Naive thymus-derived CD4-positive, alpha-beta T cell (primary cell): ENCODE measurements around the gene BRD3. TPM values are rescaled to one million over a fixed set of nuclear protein-coding genes. Genes with fewer than 3 reads are reported as not detected.
A peak's percentile ranks its signal among the peaks of the same experiment; 100 is the strongest.

Experiments
- ATAC-seq: fragments of 150-1000 bp; cut with Tn5 transposase; 2 replicates; pipeline ENCODE4 v1.10.0; 2021; ENCODE audit warnings: mild to moderate bottlenecking, moderate library complexity
- CTCF ChIA-PET: fragments of 350-600 bp; sonication (Branson Sonifier 250); formaldehyde crosslinking; loops from one replicate; lab custom pipeline; 2021; ENCODE audit warnings: antibody characterized with exemption; lab: Charles Lee
- POLR2A ChIA-PET: fragments of 350-600 bp; sonication (Branson Sonifier 250); formaldehyde crosslinking; loops from one replicate; lab custom pipeline; 2021; ENCODE audit warnings: antibody characterized with exemption, inconsistent platforms; lab: Charles Lee
- DNase-seq, 9 donors: peaks; one replicate each; pipeline versions ENCODE4 v3.0.0 to v3.0.0-alpha.2; 2020 to 2022; ENCODE audit warnings: mixed read lengths in 1 of 9
- H3K27ac ChIP-seq: one replicate; pipeline ENCODE4 v1.7.0; 2013; ENCODE audit warnings: mild to moderate bottlenecking, low read depth, low read length, moderate library complexity
- H3K27me3 ChIP-seq, 2 donors: one replicate each; pipeline ENCODE4 v1.7.0; 2013; ENCODE audit warnings: low read length in 2 of 2, mild to moderate bottlenecking in 2 of 2, moderate library complexity in 2 of 2; ENCODE audit not compliant: control insufficient read depth in 2 of 2, insufficient read depth in 2 of 2
- H3K36me3 ChIP-seq, 3 experiments: 1 replicate in 2 of 3; 2 replicates in 1 of 3; pipeline ENCODE4 v1.7.0; 2013; ENCODE audit warnings: low read length in 3 of 3, mild to moderate bottlenecking in 3 of 3, moderate library complexity in 1 of 3; ENCODE audit not compliant: insufficient read depth in 3 of 3, control insufficient read depth in 2 of 3
- H3K4me1 ChIP-seq, 2 donors: one replicate each; pipeline ENCODE4 v1.7.0; 2013; ENCODE audit warnings: low read length in 2 of 2, mild to moderate bottlenecking in 2 of 2, moderate library complexity in 1 of 2; ENCODE audit not compliant: control insufficient read depth in 2 of 2, insufficient read depth in 2 of 2
- H3K4me3 ChIP-seq: 2 replicates; pipeline ENCODE4 v1.7.0; 2013; ENCODE audit warnings: mild to moderate bottlenecking, low read length
- H3K9me3 ChIP-seq, 3 experiments: 1 replicate in 2 of 3; 2 replicates in 1 of 3; pipeline ENCODE4 v1.7.0; 2013; ENCODE audit warnings: low read length in 3 of 3; ENCODE audit not compliant: control insufficient read depth in 2 of 3
- H3K27ac Mint-ChIP-seq, 9 donors: one replicate each; pipeline ENCODE4 v1.8.0; 2020 to 2022; ENCODE audit warnings: mixed read lengths in 9 of 9, mild to moderate bottlenecking in 8 of 9, moderate library complexity in 5 of 9, inconsistent platforms in 2 of 9
- H3K27me3 Mint-ChIP-seq, 5 donors: one replicate each; pipeline ENCODE4 v1.8.0; 2021 to 2022; ENCODE audit warnings: mixed read lengths in 5 of 5, mild to moderate bottlenecking in 1 of 5
- H3K36me3 Mint-ChIP-seq, 5 donors: one replicate each; pipeline ENCODE4 v1.8.0; 2020 to 2022; ENCODE audit warnings: mixed read lengths in 5 of 5, mild to moderate bottlenecking in 3 of 5, inconsistent platforms in 1 of 5
- H3K4me1 Mint-ChIP-seq, 7 donors: one replicate each; pipeline ENCODE4 v1.8.0; 2020 to 2022; ENCODE audit warnings: mixed read lengths in 7 of 7, mild to moderate bottlenecking in 3 of 7, inconsistent platforms in 1 of 7
- H3K4me3 Mint-ChIP-seq, 10 donors: one replicate each; pipeline ENCODE4 v1.8.0; 2020 to 2022; ENCODE audit warnings: mild to moderate bottlenecking in 10 of 10, mixed read lengths in 10 of 10, moderate library complexity in 6 of 10, inconsistent platforms in 2 of 10
- H3K9me3 Mint-ChIP-seq, 11 donors: one replicate each; pipeline ENCODE4 v1.8.0; 2020 to 2022; ENCODE audit warnings: mixed read lengths in 11 of 11, mild to moderate bottlenecking in 4 of 11, inconsistent platforms in 1 of 11, moderate library complexity in 1 of 11
- intact Hi-C, 2 donors: fragments of 100-400 bp; cut with micrococcal nuclease; formaldehyde crosslinking; loops; one replicate each; pipeline ENCODE4 v1.15.1; 2023
- polyA plus RNA-seq, 2 donors: library from polyadenylated mRNA; unstranded; fragments of 300-500 nt; fragmentation: Illumina TruSeq; gene quantifications; one replicate each; pipeline ENCODE4 v1.2.3, GENCODE V29; 2021
- total RNA-seq, 6 experiments: library from RNA in 5 of 6; stranded (reverse) in 5 of 6; gene quantifications; 1 replicate in 5 of 6; 2 replicates in 1 of 6; pipeline ENCODE4 v1.2.3 and lab custom pipeline; 2021 to 2026

The BRD3 gene
- total and polyA plus RNA-seq, 7 experiments from 2014 or later, result 12.4 to 49.7 (median 36.4) TPM

- CTCF ChIA-PET, result no interaction called here
- Mint-ChIP-seq H3K27me3 (no peaks in the 10 kb centered on the region), H3K27ac (no peak overlapping the region), H3K9me3 (peaks cover 0 to 17% (median 5%) of the 10 kb centered on the region in 11 donors), H3K4me3 (no peak overlapping the region), H3K36me3 (peaks cover 21 to 56% (median 28%) of the 10 kb centered on the region in 5 donors), H3K4me1 (peaks cover 0 to 1% (median 0%) of the 10 kb centered on the region in 7 donors)
- POLR2A ChIA-PET, result no interaction called here
- H3K9me3 ChIP-seq, result no peaks in the 10 kb centered on the region
- H3K27me3 ChIP-seq, result no peaks in the 10 kb centered on the region
- intact Hi-C loops, result no loop called here
- no peak for ATAC-seq
- no peak for DNase-seq
- H3K4me3 ChIP-seq, result no peak overlapping the region
- H3K36me3 ChIP-seq, result peaks cover 0 to 74% (median 11%) of the 10 kb centered on the region in 3 experiments
- H3K4me1 ChIP-seq, result no peaks in the 10 kb centered on the region
- H3K27ac ChIP-seq, result no peak overlapping the region
These were observed 26.8 kb downstream of the BRD3 start for GRCh38 chr9:134040781-134041648.

DNA sequence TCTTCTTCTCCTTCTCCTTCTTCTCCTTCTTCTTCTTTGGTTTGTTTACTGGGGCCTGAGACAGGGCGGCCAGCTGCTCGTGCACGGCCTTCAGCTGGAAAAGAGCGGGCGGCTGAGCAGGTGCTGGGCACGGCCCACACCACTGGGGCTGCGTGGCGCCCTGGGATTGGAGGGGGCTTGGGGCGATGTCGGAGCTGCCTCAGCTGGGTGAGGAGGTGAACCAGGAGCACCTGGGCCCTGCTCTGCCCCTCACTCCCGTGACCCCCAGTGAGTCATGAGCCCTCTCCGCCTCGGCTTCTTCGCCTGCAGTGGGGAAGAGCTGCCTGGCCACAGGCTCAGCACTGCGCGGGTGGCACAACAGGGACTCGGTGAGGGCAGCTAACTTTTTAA lies 27.7 kb downstream of the BRD3 start:
- no peak overlapping the region for H3K27ac Mint-ChIP-seq
- ATAC-seq (no peak), DNase-seq (no peak)
- Histone ChIP-seq H3K4me1 (no peaks in the 10 kb centered on the region), H3K9me3 (no peaks in the 10 kb centered on the region), H3K36me3 (peaks cover 0 to 74% (median 11%) of the 10 kb centered on the region in 3 experiments), H3K27me3 (no peaks in the 10 kb centered on the region), H3K4me3 (no peak overlapping the region), H3K27ac (no peak overlapping the region)
- peaks cover 0 to 1% (median 0%) of the 10 kb centered on the region in 7 donors for H3K4me1 Mint-ChIP-seq
- CTCF ChIA-PET, result no interaction called here
- H3K36me3 Mint-ChIP-seq, result peaks cover 21 to 59% (median 30%) of the 10 kb centered on the region in 5 donors
- H3K4me3 Mint-ChIP-seq, result no peak overlapping the region
- intact Hi-C loops, result no loop called here
- POLR2A ChIA-PET, result no interaction called here
- peaks cover 0 to 17% (median 5%) of the 10 kb centered on the region in 11 donors for H3K9me3 Mint-ChIP-seq
- no peaks in the 10 kb centered on the region for H3K27me3 Mint-ChIP-seq

- Mint-ChIP-seq H3K27me3 (no peaks in the 10 kb centered on the region), H3K36me3 (peaks cover 21 to 56% (median 30%) of the 10 kb centered on the region in 5 donors), H3K27ac (peak overlapping the region in 5 of 9 donors; percentile 8 to 74 (median 38)), H3K4me3 (no peak overlapping the region), H3K4me1 (peaks cover 0 to 1% (median 0%) of the 10 kb centered on the region in 7 donors), H3K9me3 (peaks cover 0 to 17% (median 5%) of the 10 kb centered on the region in 11 donors)
- Histone ChIP-seq H3K4me3 (no peak overlapping the region), H3K36me3 (peaks cover 0 to 74% (median 11%) of the 10 kb centered on the region in 3 experiments), H3K27ac (no peak overlapping the region), H3K27me3 (no peaks in the 10 kb centered on the region), H3K9me3 (no peaks in the 10 kb centered on the region), H3K4me1 (no peaks in the 10 kb centered on the region)
- intact Hi-C loops, result no loop called here
- DNase-seq (no peak), ATAC-seq (no peak)
- CTCF ChIA-PET, result no interaction called here
- POLR2A ChIA-PET, result no interaction called here
These were observed 28.2 kb downstream of the BRD3 start for GRCh38 chr9:134039386-134040175.

DNA sequence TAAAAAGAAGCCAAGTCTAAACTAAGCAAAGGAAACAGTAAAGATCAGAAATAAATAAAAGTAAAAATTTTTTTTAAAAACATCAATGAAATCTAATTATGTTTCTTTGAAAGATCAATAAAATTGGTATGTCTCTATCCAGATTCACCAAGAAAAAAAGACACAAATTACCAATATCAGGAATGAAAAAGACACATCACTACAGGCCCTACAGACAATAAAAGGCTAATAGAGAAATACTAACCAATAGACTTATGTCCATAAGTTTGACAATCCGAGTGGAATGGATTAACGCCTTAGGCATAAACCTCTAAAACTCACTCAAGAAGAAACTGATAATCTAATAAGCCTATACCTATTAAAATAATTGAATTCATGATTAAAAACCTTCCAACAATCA lies 30.2 kb downstream of the BRD3 start:
- DNase-seq (no peak), ATAC-seq (no peak)
- Mint-ChIP-seq H3K27ac (peak overlapping the region in 1 of 9 donors; percentile 1), H3K27me3 (no peaks in the 10 kb centered on the region), H3K36me3 (peaks cover 21 to 58% (median 35%) of the 10 kb centered on the region in 5 donors), H3K4me1 (peaks cover 0 to 4% (median 0%) of the 10 kb centered on the region in 7 donors), H3K9me3 (peaks cover 0 to 17% (median 5%) of the 10 kb centered on the region in 11 donors), H3K4me3 (no peak overlapping the region)
- Histone ChIP-seq H3K27ac (no peak overlapping the region), H3K36me3 (peaks cover 0 to 77% (median 11%) of the 10 kb centered on the region in 3 experiments), H3K9me3 (no peaks in the 10 kb centered on the region), H3K4me1 (no peaks in the 10 kb centered on the region), H3K27me3 (no peaks in the 10 kb centered on the region), H3K4me3 (no peak overlapping the region)
- intact Hi-C loops, result no loop called here
- CTCF ChIA-PET, result no interaction called here
- POLR2A ChIA-PET, result interaction anchor here (0.6 kb wide), 1 partner anchor 96 kb away, joined by 7 read pairs; no protein-coding TSS in a partner anchor

DNA sequence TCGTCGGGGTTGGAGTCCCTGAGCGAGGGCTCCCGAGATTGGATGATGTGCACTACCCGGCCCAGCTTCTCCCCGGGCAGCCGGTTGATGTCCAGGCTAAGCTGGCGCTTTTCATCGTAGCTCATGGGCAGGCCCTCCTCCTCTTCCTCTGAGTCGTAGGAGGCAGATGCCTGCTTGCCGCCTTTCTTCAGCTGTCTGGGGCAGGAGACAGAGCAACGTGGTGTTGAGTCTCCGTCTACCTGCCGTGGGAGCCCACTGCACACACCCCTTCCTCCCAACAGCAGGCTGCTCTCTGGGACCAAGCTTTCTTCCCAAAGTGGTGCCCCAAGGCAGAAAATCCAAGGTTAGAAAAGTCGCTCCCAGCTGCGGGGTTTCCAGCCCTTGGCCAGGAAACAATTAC lies 31.7 kb downstream of the BRD3 start:
- intact Hi-C loops, result no loop called here
- DNase-seq (no peak), ATAC-seq (no peak)
- H3K4me1 ChIP-seq, result no peaks in the 10 kb centered on the region
- CTCF ChIA-PET, result no interaction called here
- no peak overlapping the region for H3K4me3 ChIP-seq
- peaks cover 0 to 4% (median 0%) of the 10 kb centered on the region in 7 donors for H3K4me1 Mint-ChIP-seq
- peaks cover 21 to 55% (median 35%) of the 10 kb centered on the region in 5 donors for H3K36me3 Mint-ChIP-seq
- no peak overlapping the region for H3K4me3 Mint-ChIP-seq
- H3K27me3 Mint-ChIP-seq, result no peaks in the 10 kb centered on the region
- H3K27me3 ChIP-seq, result no peaks in the 10 kb centered on the region
- no peak overlapping the region for H3K27ac ChIP-seq
- POLR2A ChIA-PET, result no interaction called here
- H3K36me3 ChIP-seq, result peaks cover 0 to 72% (median 11%) of the 10 kb centered on the region in 3 experiments
- H3K27ac Mint-ChIP-seq, result no peak overlapping the region
- peaks cover 0 to 17% (median 5%) of the 10 kb centered on the region in 11 donors for H3K9me3 Mint-ChIP-seq
- H3K9me3 ChIP-seq, result no peaks in the 10 kb centered on the region

GRCh38 chr9:134035041-134036039 lies 32.5 kb downstream of the BRD3 start:
- peaks cover 0 to 72% (median 11%) of the 10 kb centered on the region in 3 experiments for H3K36me3 ChIP-seq
- Mint-ChIP-seq H3K27me3 (no peaks in the 10 kb centered on the region), H3K4me1 (peaks cover 0 to 4% (median 0%) of the 10 kb centered on the region in 7 donors), H3K36me3 (peaks cover 17 to 52% (median 34%) of the 10 kb centered on the region in 5 donors), H3K27ac (peak overlapping the region in 1 of 9 donors; percentile 14), H3K4me3 (no peak overlapping the region), H3K9me3 (peaks cover 0 to 17% (median 5%) of the 10 kb centered on the region in 11 donors)
- no peak overlapping the region for H3K4me3 ChIP-seq
- H3K27ac ChIP-seq, result no peak overlapping the region
- ChIA-PET POLR2A (no interaction called here), CTCF (no interaction called here)
- intact Hi-C loops, result no loop called here
- no peaks in the 10 kb centered on the region for H3K27me3 ChIP-seq
- no peak for ATAC-seq
- no peaks in the 10 kb centered on the region for H3K9me3 ChIP-seq
- no peaks in the 10 kb centered on the region for H3K4me1 ChIP-seq
- no peak for DNase-seq
